Calu3 (cell line): ENCODE data around the gene RGS14. TPM values are rescaled to one million over a fixed set of nuclear protein-coding genes. Genes with fewer than 3 reads are reported as not detected.
A peak's percentile ranks its signal among the peaks of the same experiment; 100 is the strongest.

ENCODE experiments used
- BruUV-seq: library from RNA; stranded (reverse); fragments of 400-500 nt; replicated peaks from 2 replicates; lab custom pipeline; 2021; lab: Mats Ljungman, UMichigan
- CTCF ChIA-PET: fragments of 300-600 bp; sonication (Branson Sonifier 250); formaldehyde crosslinking; loops from one replicate; lab custom pipeline; 2022; ENCODE audit warnings: antibody characterized with exemption; lab: Charles Lee
- DNase-seq: peaks from one replicate; pipeline ENCODE4 v3.0.0; 2022
- H3K27ac Mint-ChIP-seq: one replicate; pipeline ENCODE4 v1.8.0; 2022; ENCODE audit warnings: mixed read lengths; ENCODE audit not compliant: unreplicated experiment
- H3K27me3 Mint-ChIP-seq: one replicate; pipeline ENCODE4 v1.8.0; 2022; ENCODE audit warnings: mixed read lengths; ENCODE audit not compliant: unreplicated experiment
- H3K36me3 Mint-ChIP-seq: one replicate; pipeline ENCODE4 v1.8.0; 2022; ENCODE audit warnings: mild to moderate bottlenecking, moderate library complexity, mixed read lengths; ENCODE audit not compliant: insufficient read depth, unreplicated experiment
- H3K4me1 Mint-ChIP-seq: one replicate; pipeline ENCODE4 v1.8.0; 2022; ENCODE audit warnings: mild to moderate bottlenecking, low read depth, mixed read lengths; ENCODE audit not compliant: unreplicated experiment
- H3K4me3 Mint-ChIP-seq: one replicate; pipeline ENCODE4 v1.8.0; 2022; ENCODE audit warnings: mild to moderate bottlenecking, low read depth, moderate library complexity, mixed read lengths; ENCODE audit not compliant: unreplicated experiment
- H3K9me3 Mint-ChIP-seq: one replicate; pipeline ENCODE4 v1.8.0; 2022; ENCODE audit warnings: low read depth, mixed read lengths; ENCODE audit not compliant: unreplicated experiment
- CTCF ChIP-seq: fragments of 200-600 bp; IDR thresholded peaks from one replicate; pipeline ENCODE4 v1.8.0; 2022; ENCODE audit warnings: antibody characterized with exemption; ENCODE audit not compliant: unreplicated experiment
- intact Hi-C: fragments of 100-400 bp; cut with micrococcal nuclease; formaldehyde crosslinking; loops from one replicate; pipeline ENCODE4 v1.10.0; 2022; ENCODE audit not compliant: unreplicated experiment
- total RNA-seq: library from RNA; stranded (reverse); gene quantifications from 2 replicates; pipeline ENCODE4 v1.2.3, GENCODE V29; 2022

RGS14 gene
- total RNA-seq, 1 experiment from 2014 or later: 12.9 TPM

- Mint-ChIP-seq H3K9me3 (peaks cover 5% of the 10 kb centered on the region), H3K27ac (no peak overlapping the region), H3K4me1 (peaks cover 51% of the 10 kb centered on the region), H3K36me3 (peaks cover 24% of the 10 kb centered on the region), H3K27me3 (no peaks in the 10 kb centered on the region), H3K4me3 (no peak overlapping the region)
- CTCF ChIA-PET: no interaction called here
- TF ChIP-seq CTCF: no peak
- intact Hi-C loops: no loop called here
- DNase-seq: no peak
- BruUV-seq: no TSS peak
Observed at GRCh38 chr5:177355868-177356168, 1.9 kb upstream of the RGS14 start.

- H3K9me3 Mint-ChIP-seq: peaks cover 5% of the 10 kb centered on the region
- no peak for TF ChIP-seq CTCF
- DNase-seq: no peak
- H3K36me3 Mint-ChIP-seq: peaks cover 16% of the 10 kb centered on the region
- no peak overlapping the region for H3K4me3 Mint-ChIP-seq
- CTCF ChIA-PET: interaction anchor here (0.5 to 1.0 kb wide), 4 partner anchors 33 to 286 kb away, joined by 3 to 4 read pairs (median 4); no protein-coding TSS in a partner anchor
- intact Hi-C loops: no loop called here
- H3K27me3 Mint-ChIP-seq: no peaks in the 10 kb centered on the region
- H3K4me1 Mint-ChIP-seq: peaks cover 51% of the 10 kb centered on the region
- BruUV-seq: no TSS peak
- no peak overlapping the region for H3K27ac Mint-ChIP-seq
Observed at GRCh38 chr5:177356746-177357145, 978 bp upstream of the RGS14 start.

GRCh38 chr5:177357146-177357458 is 622 bp upstream of the RGS14 start:
- peak overlapping the region; percentile 21 for H3K27ac Mint-ChIP-seq
- intact Hi-C loops: no loop called here
- CTCF ChIA-PET: interaction anchor here (1.0 kb wide), 1 partner anchor 33 kb away, joined by 4 read pairs; no protein-coding TSS in a partner anchor
- peaks cover 5% of the 10 kb centered on the region for H3K9me3 Mint-ChIP-seq
- peaks cover 55% of the 10 kb centered on the region for H3K4me1 Mint-ChIP-seq
- peak overlapping the region; percentile 55 for H3K4me3 Mint-ChIP-seq
- H3K36me3 Mint-ChIP-seq: peaks cover 16% of the 10 kb centered on the region
- TF ChIP-seq CTCF: no peak
- DNase-seq: no peak
- no TSS peak for BruUV-seq
- H3K27me3 Mint-ChIP-seq: no peaks in the 10 kb centered on the region

GRCh38 chr5:177358370-177358819 is 671 bp downstream of the RGS14 start:
- Mint-ChIP-seq H3K9me3 (peaks cover 5% of the 10 kb centered on the region), H3K36me3 (peaks cover 26% of the 10 kb centered on the region), H3K27ac (peak overlapping the region; percentile 37), H3K4me1 (peaks cover 60% of the 10 kb centered on the region), H3K4me3 (peak overlapping the region; percentile 55), H3K27me3 (no peaks in the 10 kb centered on the region)
- TF ChIP-seq CTCF: no peak
- BruUV-seq: no TSS peak
- CTCF ChIA-PET: interaction anchor here (0.9 to 1.0 kb wide), 2 partner anchors 13 to 31 kb away, joined by 3 read pairs; no protein-coding TSS in a partner anchor
- no peak for DNase-seq
- intact Hi-C loops: no loop called here
